Right lobe of liver (tissue), 4 donors: Measurements from ENCODE around the gene SART3.

Experiments
- POLR2A ChIP-seq: fragments of 450-650 bp; IDR thresholded peaks from one replicate; pipeline ENCODE4 v1.6.1; 2017; ENCODE audit warnings: antibody characterized with exemption, mild to moderate bottlenecking
- TF ChIP-seq, protein P1 (sequence below), 4 donors: fragments of 200-600 bp in 3 of 4; fragments of 450-650 bp in 1 of 4; IDR thresholded peaks; one replicate each; pipeline versions ENCODE4 v1.5.1 to v1.8.0; 2016 to 2022; ENCODE audit warnings: antibody characterized with exemption in 4 of 4, mild to moderate bottlenecking in 2 of 4
- donor health status: DM: no; HTN: no; CAD: no.
- donor health status: DM: no; HTN: no; CAD: no.
- donor health status: DM: no; HTN: yes; CAD: no.

DNA sequence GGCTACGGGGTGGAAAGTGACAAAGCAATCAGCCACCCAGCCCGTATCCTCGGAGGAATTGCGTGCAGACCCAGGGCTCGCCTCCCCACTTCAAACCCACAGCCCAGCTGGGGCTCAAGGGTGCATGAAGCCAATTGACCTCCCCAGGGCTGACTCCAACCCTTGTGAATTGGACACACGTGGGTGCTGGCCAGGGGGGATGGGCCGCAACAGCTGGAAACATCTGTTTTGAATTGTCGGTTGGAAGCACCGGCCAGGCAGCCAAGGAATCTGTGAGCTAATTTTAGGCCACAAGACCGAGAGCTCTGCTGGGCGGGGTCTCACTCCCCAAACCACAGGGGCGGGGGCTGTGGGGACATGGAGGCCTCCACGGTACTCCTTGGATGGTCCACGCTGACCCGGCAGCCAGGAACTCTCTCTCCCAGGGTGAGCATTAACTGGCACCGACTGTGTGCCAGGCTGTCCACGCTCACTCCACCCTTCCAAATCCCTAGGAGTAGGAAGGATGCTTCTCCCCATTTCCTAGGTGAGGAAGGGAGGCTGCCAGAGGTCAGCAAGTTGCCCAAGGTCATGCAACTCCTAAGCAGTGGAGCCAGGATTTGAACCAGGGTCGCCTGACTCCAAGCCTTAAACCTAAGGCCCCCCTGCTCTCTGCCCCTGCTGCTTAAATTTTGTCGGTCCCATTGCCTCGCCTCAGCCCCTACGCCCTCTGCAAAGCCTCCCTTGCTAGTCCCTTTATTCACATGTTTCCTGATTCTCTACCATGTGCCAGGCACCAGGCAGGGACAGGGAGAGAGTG is 48.8 kb upstream of the SART3 start:
- TF ChIP-seq, protein P1, sequence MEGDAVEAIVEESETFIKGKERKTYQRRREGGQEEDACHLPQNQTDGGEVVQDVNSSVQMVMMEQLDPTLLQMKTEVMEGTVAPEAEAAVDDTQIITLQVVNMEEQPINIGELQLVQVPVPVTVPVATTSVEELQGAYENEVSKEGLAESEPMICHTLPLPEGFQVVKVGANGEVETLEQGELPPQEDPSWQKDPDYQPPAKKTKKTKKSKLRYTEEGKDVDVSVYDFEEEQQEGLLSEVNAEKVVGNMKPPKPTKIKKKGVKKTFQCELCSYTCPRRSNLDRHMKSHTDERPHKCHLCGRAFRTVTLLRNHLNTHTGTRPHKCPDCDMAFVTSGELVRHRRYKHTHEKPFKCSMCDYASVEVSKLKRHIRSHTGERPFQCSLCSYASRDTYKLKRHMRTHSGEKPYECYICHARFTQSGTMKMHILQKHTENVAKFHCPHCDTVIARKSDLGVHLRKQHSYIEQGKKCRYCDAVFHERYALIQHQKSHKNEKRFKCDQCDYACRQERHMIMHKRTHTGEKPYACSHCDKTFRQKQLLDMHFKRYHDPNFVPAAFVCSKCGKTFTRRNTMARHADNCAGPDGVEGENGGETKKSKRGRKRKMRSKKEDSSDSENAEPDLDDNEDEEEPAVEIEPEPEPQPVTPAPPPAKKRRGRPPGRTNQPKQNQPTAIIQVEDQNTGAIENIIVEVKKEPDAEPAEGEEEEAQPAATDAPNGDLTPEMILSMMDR (IDR thresholded peaks at IDR 0.05) = no peak
- no peak for TF ChIP-seq POLR2A
